ENCODE results near the gene USP7. TPM values are rescaled to one million over a fixed set of nuclear protein-coding genes. Genes with fewer than 3 reads are reported as not detected.
"Not testable (repeated sequence)": the region's sequence is repeated elsewhere in the genome, so short reads cannot be mapped to it uniquely, and the experiment has no call there.

The USP7 gene
- total RNA-seq, 1 donor from 2014 or later: 188 TPM

DNA sequence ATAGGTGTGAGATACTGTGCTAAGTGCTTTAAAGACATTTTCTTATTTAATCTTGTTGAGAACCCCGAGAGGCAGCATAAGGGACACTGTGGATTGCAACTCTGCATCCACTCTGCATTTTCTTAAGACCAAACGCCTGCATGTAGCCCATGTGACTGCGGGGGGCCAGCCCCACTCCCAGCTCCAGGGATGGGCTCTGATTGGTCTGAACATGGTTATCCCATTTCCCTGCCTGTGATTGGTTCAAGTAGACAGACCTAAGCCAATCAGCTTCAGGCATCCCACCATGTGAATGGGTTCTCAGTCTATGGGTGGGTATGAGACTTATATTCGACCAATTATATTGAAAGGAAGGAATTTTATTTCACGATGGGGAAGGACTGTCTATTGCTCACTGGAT lies 33.2 kb upstream of the USP7 start:
- no peaks in the 10 kb centered on the region for H3K9me3 Mint-ChIP-seq
- no peaks in the 10 kb centered on the region for H3K36me3 Mint-ChIP-seq (ENCODE audit: low read depth)
- no peak for DNase-seq (ENCODE audit: low spot score)
- no peak overlapping the region for H3K27ac Mint-ChIP-seq
- H3K4me3 Mint-ChIP-seq: no peak overlapping the region
- intact Hi-C loops (cut with micrococcal nuclease): no loop called here
- peaks cover 1% of the 10 kb centered on the region for H3K4me1 Mint-ChIP-seq (ENCODE audit: low read depth)
- H3K27me3 Mint-ChIP-seq (ENCODE audit: insufficient read depth): peaks cover 2% of the 10 kb centered on the region

DNA sequence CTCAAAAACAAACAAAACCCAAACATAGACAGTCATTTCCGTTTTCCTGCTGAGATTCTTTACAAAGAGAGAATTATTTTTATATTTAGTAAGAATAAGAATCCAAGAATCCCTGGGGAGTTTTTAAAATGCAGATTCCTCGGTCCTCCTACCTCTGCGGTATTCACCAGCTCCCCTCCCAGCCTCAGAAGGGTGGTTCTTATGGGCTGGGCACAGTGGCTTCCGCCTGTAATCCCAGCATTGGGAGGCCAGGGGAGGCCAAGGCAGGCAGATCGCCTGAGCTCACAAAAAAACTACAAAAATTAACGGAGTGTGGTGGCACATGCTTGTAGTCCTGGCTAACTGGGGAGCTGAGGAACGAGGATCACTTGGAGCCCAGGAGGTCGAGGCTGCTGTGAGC lies 26.7 kb upstream of the USP7 start:
- intact Hi-C loops (cut with micrococcal nuclease): no loop called here
- no peak for DNase-seq (ENCODE audit: low spot score)
- H3K4me1 Mint-ChIP-seq (ENCODE audit: low read depth): no peaks in the 10 kb centered on the region
- no peak overlapping the region for H3K4me3 Mint-ChIP-seq
- H3K9me3 Mint-ChIP-seq: no peaks in the 10 kb centered on the region
- H3K27me3 Mint-ChIP-seq (ENCODE audit: insufficient read depth): peaks cover 2% of the 10 kb centered on the region
- no peak overlapping the region for H3K27ac Mint-ChIP-seq
- H3K36me3 Mint-ChIP-seq (ENCODE audit: low read depth): no peaks in the 10 kb centered on the region

DNA sequence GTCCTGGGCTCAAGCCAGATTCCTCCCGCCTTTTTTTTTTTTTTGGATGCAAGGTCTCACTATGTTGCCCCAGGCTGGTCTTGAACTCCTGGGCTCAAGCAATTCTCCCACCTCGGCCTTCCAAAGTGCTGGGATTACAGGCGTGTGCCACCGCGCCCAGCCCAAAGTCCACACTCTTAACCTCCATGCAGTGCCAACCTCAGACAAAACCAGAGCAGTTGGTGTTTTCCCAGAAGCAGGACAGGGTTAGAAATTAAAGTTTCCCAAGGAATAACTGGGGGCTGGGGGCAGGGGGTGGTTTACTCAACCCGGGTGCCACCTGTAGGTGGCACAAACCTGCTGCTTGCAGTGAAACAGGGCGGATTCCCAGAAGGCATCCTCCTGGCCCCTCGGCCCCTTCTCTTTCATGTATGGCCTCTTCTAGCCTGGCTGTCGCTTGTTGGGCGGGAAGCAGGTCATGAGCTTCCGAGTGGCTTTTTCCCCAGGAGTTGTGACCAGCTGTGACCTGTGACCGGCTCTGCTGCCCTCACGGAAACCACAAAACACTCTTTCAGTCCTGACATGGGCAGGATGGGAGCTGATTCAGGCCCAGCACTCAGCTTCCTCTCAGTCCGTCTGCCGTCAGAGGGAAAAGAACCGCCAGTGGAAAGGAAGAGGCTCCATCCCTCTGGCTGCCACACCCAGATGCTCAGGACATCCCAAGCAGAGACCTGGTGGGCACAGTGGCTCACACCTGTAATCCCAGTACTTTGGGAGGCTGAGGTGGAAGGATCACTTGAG lies 25.6 kb upstream of the USP7 start:
- no peak overlapping the region for H3K4me3 Mint-ChIP-seq
- no peaks in the 10 kb centered on the region for H3K4me1 Mint-ChIP-seq (ENCODE audit: low read depth)
- H3K9me3 Mint-ChIP-seq: no peaks in the 10 kb centered on the region
- no peak for DNase-seq (ENCODE audit: low spot score)
- no peak overlapping the region for H3K27ac Mint-ChIP-seq
- intact Hi-C loops (cut with micrococcal nuclease): no loop called here
- H3K27me3 Mint-ChIP-seq (ENCODE audit: insufficient read depth): peaks cover 2% of the 10 kb centered on the region
- H3K36me3 Mint-ChIP-seq (ENCODE audit: low read depth): no peaks in the 10 kb centered on the region

DNA sequence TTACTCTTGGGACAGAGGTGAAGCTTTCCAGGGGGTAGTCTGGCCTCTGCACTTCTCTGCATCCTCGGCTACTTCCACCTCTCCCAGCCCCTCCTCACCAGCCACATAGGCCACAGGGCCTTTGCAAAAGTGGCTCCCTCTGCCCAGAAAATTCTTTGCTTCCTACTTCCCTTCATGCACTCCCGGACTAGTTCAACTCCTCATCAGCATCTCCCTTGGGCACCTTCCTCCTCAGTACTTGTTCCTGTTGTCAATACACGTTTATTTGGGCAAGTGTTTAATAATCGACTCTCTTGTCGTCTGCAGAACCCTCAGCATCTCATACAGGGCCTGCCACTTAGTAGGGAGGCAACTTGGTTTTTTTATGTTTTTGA lies 23.1 kb upstream of the USP7 start:
- Mint-ChIP-seq H3K36me3 (ENCODE audit: low read depth) (no peaks in the 10 kb centered on the region), H3K4me1 (ENCODE audit: low read depth) (no peaks in the 10 kb centered on the region), H3K27me3 (ENCODE audit: insufficient read depth) (peaks cover 2% of the 10 kb centered on the region), H3K9me3 (no peaks in the 10 kb centered on the region), H3K27ac (no peak overlapping the region), H3K4me3 (no peak overlapping the region)
- intact Hi-C loops (cut with micrococcal nuclease): no loop called here
- no peak for DNase-seq (ENCODE audit: low spot score)

DNA sequence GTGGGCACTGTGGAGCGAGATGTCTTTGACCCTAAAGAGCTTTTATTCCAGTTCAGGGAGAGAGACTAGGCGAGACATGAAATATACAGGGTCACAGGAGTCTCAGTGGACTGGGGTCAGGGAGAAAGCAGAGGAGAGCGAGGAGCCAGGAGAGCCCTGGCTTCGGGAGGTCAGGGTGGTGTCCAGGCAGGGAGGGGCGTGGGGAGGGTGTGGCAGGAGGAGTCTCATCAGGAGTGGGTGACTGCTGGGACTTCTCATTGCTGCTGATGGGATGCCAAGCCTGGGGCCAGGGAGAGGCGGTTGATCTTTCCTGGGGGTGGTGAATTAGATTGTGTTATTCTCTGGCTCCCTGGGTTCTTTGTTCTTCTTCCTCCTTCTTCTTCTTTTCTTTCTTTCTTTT lies 22.4 kb upstream of the USP7 start:
- no peak overlapping the region for H3K4me3 Mint-ChIP-seq
- intact Hi-C loops (cut with micrococcal nuclease): no loop called here
- no peak for DNase-seq (ENCODE audit: low spot score)
- H3K27ac Mint-ChIP-seq: no peak overlapping the region
- H3K27me3 Mint-ChIP-seq (ENCODE audit: insufficient read depth): peaks cover 2% of the 10 kb centered on the region
- no peaks in the 10 kb centered on the region for H3K36me3 Mint-ChIP-seq (ENCODE audit: low read depth)
- no peaks in the 10 kb centered on the region for H3K4me1 Mint-ChIP-seq (ENCODE audit: low read depth)
- no peaks in the 10 kb centered on the region for H3K9me3 Mint-ChIP-seq

DNA sequence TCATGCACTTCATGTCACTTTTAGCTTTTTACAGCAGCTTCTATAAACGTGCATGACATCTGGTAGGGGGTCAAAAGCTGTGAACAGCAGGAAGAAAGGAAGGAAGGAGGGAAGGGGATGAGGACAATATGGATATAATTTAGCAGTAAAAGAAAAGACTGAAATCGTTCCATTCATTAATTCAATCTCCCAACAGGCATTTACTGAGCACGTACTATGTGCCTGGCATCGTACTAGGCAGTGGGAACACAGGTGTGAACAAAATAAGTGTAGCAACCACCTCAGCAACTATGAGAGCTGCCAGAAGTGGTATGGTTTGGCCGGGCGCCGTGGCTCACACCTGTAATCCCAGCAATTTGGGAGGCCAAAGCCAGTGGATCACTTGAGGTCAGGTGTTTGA lies 19.1 kb upstream of the USP7 start:
- H3K27me3 Mint-ChIP-seq (ENCODE audit: insufficient read depth): no peaks in the 10 kb centered on the region
- no peak overlapping the region for H3K27ac Mint-ChIP-seq
- H3K4me3 Mint-ChIP-seq: no peak overlapping the region
- H3K9me3 Mint-ChIP-seq: no peaks in the 10 kb centered on the region
- intact Hi-C loops (cut with micrococcal nuclease): no loop called here
- no peaks in the 10 kb centered on the region for H3K36me3 Mint-ChIP-seq (ENCODE audit: low read depth)
- no peak for DNase-seq (ENCODE audit: low spot score)
- no peaks in the 10 kb centered on the region for H3K4me1 Mint-ChIP-seq (ENCODE audit: low read depth)

DNA sequence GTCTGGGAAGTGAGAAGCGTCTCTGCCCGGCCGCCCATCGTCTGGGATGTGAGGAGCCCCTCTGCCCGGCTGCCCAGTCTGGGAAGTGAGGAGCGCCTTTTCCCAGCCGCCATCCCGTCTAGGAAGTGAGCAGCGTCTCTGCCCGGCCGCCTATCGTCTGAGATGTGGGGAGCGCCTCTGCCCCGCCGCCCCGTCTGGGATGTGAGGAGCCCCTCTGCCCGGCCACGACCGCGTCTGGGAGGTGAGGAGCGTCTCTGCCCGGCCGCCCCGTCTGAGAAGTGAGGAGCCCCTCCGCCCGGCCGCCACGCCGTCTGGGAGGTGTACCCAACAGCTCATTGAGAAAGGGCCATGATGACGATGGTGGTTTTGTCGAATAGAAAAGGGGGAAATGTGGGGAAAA lies 18.2 kb upstream of the USP7 start:
- H3K4me1 Mint-ChIP-seq (ENCODE audit: low read depth); H3K4me3 Mint-ChIP-seq; H3K27me3 Mint-ChIP-seq (ENCODE audit: insufficient read depth); H3K36me3 Mint-ChIP-seq (ENCODE audit: low read depth); H3K27ac Mint-ChIP-seq; DNase-seq (ENCODE audit: low spot score); H3K9me3 Mint-ChIP-seq; intact Hi-C loops (cut with micrococcal nuclease): not testable (repeated sequence)

DNA sequence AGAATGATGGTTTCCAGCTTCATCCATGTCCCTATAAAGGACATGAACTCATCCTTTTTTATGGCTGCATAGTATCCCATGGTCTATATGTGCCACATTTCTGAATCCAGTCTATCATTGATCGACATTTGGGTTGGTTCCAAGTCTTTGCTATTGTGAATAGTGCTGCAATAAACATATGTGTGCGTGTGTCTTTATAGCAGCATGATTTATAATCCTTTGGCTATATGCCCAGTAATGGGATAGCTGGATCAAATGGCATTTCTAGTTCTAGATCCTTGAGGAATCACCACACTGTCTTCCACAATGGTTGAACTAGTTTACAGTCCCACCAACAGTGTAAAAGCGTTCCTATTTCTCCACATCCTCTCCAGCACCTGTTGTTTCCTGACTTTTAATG lies 12.5 kb upstream of the USP7 start:
- intact Hi-C loops (cut with micrococcal nuclease); H3K4me3 Mint-ChIP-seq; H3K27me3 Mint-ChIP-seq (ENCODE audit: insufficient read depth); H3K36me3 Mint-ChIP-seq (ENCODE audit: low read depth); H3K9me3 Mint-ChIP-seq; H3K4me1 Mint-ChIP-seq (ENCODE audit: low read depth); DNase-seq (ENCODE audit: low spot score); H3K27ac Mint-ChIP-seq: not testable (repeated sequence)

DNA sequence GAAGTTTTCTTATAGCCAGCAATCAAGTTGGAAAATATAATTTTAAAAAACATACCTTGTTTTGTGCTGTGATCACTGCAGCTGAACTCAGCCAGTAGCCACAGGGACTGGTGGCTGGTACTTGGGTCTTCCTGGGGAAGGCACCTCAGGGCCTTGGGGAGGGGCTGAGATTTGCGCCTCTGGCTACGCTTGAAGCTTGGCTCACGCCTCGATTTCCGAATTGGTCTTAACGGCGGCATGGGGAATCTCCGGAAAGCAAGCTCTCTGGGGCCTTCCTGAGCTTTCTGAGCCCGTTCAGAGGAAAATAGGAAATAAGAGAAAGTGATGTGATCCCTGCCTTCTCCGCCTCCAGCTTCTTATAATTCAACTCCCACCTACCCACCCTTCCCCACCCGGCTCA lies 11.3 kb upstream of the USP7 start:
- H3K27ac Mint-ChIP-seq: no peak overlapping the region
- H3K9me3 Mint-ChIP-seq: no peaks in the 10 kb centered on the region
- no peak overlapping the region for H3K4me3 Mint-ChIP-seq
- no peak for DNase-seq (ENCODE audit: low spot score)
- H3K4me1 Mint-ChIP-seq (ENCODE audit: low read depth): no peaks in the 10 kb centered on the region
- H3K27me3 Mint-ChIP-seq (ENCODE audit: insufficient read depth): peaks cover 9% of the 10 kb centered on the region
- H3K36me3 Mint-ChIP-seq (ENCODE audit: low read depth): no peaks in the 10 kb centered on the region
- intact Hi-C loops (cut with micrococcal nuclease): no loop called here

DNA sequence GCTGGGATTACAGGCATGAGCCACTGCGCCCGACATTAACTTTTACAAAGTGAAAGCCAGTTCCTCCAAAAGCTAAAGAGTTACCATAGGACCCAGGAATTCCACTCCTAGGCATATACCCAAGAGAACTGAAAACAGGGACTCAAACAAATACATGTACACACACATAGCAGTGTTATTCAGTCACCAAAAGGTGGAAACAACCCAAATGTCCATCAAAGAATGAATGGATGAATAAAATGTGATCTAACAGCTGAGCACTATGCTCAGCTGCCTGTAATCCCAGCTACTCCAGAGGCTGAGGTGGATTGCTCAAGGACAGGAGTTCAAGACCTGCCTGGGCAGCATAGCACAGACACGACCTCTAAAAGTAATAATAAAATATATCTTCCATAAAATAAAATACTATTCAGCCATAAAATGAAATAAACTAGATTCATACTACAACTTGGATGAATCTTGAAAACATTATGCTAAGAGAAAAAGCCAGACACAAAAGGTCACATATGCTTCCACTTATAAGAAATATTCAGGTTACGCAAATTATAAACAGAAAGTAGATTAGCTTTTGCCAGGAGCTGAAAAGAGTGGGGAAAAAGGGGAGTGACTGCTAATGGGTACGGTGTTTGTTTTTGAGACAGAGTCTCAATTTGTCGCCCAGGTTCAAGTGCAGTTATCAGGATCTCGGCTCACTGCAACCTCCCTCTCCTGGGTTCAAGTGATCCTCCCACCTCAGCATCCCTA lies 9.3 kb upstream of the USP7 start:
- DNase-seq (ENCODE audit: low spot score): no peak
- no peaks in the 10 kb centered on the region for H3K36me3 Mint-ChIP-seq (ENCODE audit: low read depth)
- no peak overlapping the region for H3K4me3 Mint-ChIP-seq
- no peaks in the 10 kb centered on the region for H3K4me1 Mint-ChIP-seq (ENCODE audit: low read depth)
- H3K27ac Mint-ChIP-seq: no peak overlapping the region
- intact Hi-C loops (cut with micrococcal nuclease): no loop called here
- peaks cover 10% of the 10 kb centered on the region for H3K27me3 Mint-ChIP-seq (ENCODE audit: insufficient read depth)
- no peaks in the 10 kb centered on the region for H3K9me3 Mint-ChIP-seq

DNA sequence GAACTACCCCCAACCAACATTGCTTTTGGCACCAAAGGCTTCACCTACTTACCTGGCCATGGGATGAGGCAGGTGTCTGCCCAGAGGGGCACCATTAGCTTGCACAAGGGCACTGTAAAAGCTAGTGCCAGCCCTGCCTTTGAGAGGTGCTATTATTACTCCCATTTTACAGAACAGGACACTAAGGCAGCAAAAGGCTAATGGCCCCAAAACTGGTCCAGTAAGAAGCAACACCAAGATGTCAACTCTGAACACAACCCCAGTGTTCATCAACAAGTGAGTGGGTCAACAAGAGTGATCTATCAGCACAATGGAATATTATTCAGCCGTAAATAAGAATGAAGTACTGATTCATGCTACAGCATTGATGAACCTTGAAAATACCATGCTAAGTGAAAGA lies 7.7 kb upstream of the USP7 start:
- Mint-ChIP-seq H3K27me3 (ENCODE audit: insufficient read depth) (peaks cover 21% of the 10 kb centered on the region), H3K4me1 (ENCODE audit: low read depth) (no peaks in the 10 kb centered on the region), H3K36me3 (ENCODE audit: low read depth) (no peaks in the 10 kb centered on the region), H3K27ac (no peak overlapping the region), H3K9me3 (no peaks in the 10 kb centered on the region), H3K4me3 (no peak overlapping the region)
- no peak for DNase-seq (ENCODE audit: low spot score)
- intact Hi-C loops (cut with micrococcal nuclease): no loop called here

DNA sequence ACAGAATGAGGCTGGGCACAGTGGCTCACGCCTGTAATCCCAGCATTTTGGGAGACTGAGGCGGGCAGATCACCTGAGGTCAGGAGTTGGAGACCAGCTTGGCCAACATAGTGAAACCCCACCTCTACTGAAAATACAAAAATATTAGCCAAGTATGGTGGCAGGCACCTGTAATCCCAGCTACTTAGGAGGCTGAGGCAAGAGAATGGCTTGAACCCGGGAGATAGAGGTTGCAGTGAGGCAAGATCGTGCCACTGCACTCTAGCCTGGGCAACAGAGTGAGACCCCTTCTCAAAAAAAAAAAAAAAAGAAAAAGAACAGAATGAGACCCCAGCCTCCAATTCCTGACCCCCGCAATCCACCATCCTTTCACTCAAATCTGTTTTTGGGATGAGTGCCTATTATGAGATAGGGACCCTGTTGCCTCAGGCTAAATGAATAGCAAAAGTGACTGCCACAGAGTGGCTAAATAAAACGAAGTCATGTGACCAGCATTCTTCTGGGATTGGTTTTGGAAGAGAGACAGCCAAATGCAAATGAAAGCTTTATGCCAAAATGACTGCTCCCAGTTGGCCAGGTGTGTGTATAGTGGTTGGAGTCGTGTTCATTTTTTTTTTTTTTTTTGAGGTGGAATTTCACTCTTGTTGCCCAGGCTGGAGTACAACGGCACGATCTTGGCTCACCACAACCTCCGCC lies 5.6 kb upstream of the USP7 start:
- intact Hi-C loops (cut with micrococcal nuclease); H3K4me1 Mint-ChIP-seq (ENCODE audit: low read depth); DNase-seq (ENCODE audit: low spot score); H3K9me3 Mint-ChIP-seq; H3K36me3 Mint-ChIP-seq (ENCODE audit: low read depth); H3K4me3 Mint-ChIP-seq; H3K27ac Mint-ChIP-seq: not testable (repeated sequence)
- H3K27me3 Mint-ChIP-seq (ENCODE audit: insufficient read depth): peaks cover 29% of the 10 kb centered on the region

DNA sequence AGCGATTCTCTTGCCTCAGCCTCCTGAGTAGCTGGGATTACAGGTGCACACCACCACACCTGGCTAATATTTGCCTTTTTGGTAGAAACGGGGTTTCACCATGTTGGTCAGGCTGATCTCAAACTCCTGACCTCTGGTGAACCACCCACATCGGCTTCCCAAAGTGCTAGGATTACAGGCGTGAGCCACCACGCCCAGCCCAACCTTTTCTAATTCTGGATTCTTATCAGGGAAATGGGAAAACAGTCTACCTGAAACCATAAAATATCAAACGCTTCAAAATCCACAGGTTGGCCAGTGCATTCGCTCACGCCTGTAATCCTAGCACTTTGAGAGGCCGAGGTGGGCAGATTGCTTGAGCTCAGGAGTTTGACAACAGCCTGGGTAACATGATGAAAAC lies 4.3 kb upstream of the USP7 start:
- intact Hi-C loops (cut with micrococcal nuclease): not testable (repeated sequence)

More for the DNA sequence above, 4.3 kb upstream of the USP7 start:
- not testable (repeated sequence) for DNase-seq (ENCODE audit: low spot score); H3K4me1 Mint-ChIP-seq (ENCODE audit: low read depth); H3K9me3 Mint-ChIP-seq; H3K27ac Mint-ChIP-seq; H3K36me3 Mint-ChIP-seq (ENCODE audit: low read depth); H3K4me3 Mint-ChIP-seq
- peaks cover 27% of the 10 kb centered on the region for H3K27me3 Mint-ChIP-seq (ENCODE audit: insufficient read depth)
